Osteocyte (in vitro differentiated cells): ENCODE results near the gene DMKN. TPM values are rescaled to one million over a fixed set of nuclear protein-coding genes. Genes with fewer than 3 reads are reported as not detected.

Experiments used
- DNase-seq: peaks from one replicate; pipeline ENCODE4 v3.0.0; 2021; ENCODE audit warnings: mixed read lengths; ENCODE audit not compliant: unreplicated experiment; ENCODE audit errors: extremely low spot score
- H3K27ac Mint-ChIP-seq: one replicate; pipeline ENCODE4 v1.8.0; 2021; ENCODE audit warnings: mild to moderate bottlenecking, mixed read lengths; ENCODE audit not compliant: unreplicated experiment
- H3K27me3 Mint-ChIP-seq: one replicate; pipeline ENCODE4 v1.8.0; 2021; ENCODE audit warnings: mixed read lengths; ENCODE audit not compliant: unreplicated experiment
- H3K36me3 Mint-ChIP-seq: one replicate; pipeline ENCODE4 v1.8.0; 2021; ENCODE audit warnings: mixed read lengths; ENCODE audit not compliant: unreplicated experiment
- H3K4me1 Mint-ChIP-seq: one replicate; pipeline ENCODE4 v1.8.0; 2021; ENCODE audit warnings: mixed read lengths; ENCODE audit not compliant: unreplicated experiment
- H3K4me3 Mint-ChIP-seq: one replicate; pipeline ENCODE4 v1.8.0; 2021; ENCODE audit warnings: mild to moderate bottlenecking, moderate library complexity, mixed read lengths; ENCODE audit not compliant: unreplicated experiment
- H3K9me3 Mint-ChIP-seq: one replicate; pipeline ENCODE4 v1.8.0; 2021; ENCODE audit warnings: mixed read lengths; ENCODE audit not compliant: unreplicated experiment
- CTCF ChIP-seq: fragments of 200-600 bp; sonication (generic); IDR thresholded peaks from 2 replicates; pipeline ENCODE4 v1.5.0; 2021; ENCODE audit warnings: antibody characterized with exemption, mild to moderate bottlenecking, moderate library complexity
- total RNA-seq: library from RNA; stranded (reverse); gene quantifications from 2 replicates; pipeline ENCODE4 v1.2.1, GENCODE V29; 2021

Gene DMKN
- total RNA-seq, 1 donor from 2014 or later = not detected

DNA sequence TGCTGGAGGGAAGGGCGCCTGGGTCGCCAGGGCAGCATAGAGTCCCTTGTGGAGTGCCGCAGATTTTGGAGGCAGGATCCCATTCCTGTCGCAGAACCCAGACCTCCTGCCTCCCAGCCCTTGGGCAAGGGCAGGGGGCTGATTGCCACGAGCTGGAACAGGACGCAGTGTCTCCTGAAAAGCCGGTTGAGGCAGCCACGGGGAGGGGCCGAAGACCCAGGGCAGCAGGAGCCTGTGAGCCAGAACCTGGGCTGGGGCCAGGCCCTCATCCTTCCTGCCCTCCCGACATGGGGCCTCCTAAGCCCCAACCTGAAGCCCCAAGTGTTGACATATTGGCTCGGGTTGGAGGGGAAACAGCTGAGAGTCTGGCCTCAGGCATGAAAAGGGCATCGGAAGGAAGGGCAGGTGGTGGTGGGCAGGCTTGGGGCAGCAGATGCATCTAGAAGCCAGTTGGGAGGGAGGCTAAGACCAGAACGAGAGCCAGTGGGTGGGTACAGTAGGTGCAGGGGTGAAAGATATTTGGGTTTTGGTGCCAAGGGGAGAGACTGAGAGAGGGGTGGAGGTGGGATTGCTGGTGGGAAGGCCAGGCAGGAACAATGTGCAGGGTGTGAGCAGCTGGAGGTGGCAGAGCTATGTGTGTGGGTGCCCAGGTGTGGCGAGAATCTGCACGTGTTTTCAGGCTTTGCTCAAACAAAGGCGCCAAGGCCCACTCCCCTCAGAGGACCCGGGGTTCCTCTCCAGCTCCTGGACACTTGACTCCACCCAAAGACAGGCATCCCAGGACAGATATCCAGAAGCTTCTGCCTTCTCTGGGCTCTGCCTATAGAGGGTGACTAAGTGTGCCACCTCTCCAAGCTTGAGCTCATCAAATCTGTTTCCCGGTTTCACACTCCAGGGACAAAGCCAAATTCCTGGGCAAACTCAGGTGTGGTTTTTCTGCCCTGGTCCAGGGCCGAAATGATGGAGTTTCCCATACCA, 16.1 kb upstream of the DMKN start:
- TF ChIP-seq CTCF = no peak
- no peak overlapping the region for H3K27ac Mint-ChIP-seq
- no peaks in the 10 kb centered on the region for H3K9me3 Mint-ChIP-seq
- peaks cover 7% of the 10 kb centered on the region for H3K27me3 Mint-ChIP-seq
- no peak overlapping the region for H3K4me3 Mint-ChIP-seq
- H3K36me3 Mint-ChIP-seq = no peaks in the 10 kb centered on the region
- no peaks in the 10 kb centered on the region for H3K4me1 Mint-ChIP-seq
- DNase-seq = no peak

DNA sequence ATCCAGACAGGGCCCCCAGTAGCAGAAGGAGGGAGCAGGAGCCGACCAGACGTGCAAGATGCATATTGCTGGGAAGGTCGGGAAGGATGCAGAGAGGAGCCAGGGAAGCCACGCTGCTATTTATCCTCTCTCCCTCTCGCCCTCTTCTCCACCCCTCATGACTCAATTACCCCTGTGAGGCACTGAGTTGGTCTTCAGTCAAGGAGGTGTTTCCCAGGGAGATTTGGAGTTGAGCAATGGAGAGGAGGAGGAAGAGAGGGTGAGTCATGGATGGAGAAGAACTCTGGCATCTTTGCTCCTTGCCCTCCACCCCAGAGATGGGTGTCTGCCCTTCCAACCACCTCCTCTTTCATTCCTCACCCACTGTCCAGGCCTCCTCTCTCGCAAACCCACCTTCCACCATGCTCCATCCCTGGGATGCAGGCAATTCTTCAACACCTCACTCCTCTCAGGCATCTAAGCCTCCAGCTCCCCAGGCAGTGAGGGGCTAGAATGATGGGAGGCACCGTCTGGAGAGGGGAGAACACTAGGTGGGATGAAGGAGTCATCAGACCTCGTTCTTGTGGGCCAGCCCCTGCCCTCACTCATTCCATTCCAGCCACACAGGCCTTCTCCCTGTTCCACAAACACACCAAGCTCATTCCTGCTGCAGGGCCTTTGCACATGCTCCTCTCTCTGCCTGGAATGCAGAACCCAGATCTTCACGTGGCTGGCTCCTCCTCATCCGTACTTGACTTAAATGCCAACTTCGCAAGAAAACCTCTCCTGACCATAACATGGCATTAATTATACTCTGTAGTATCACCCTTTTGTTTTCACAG, 15.0 kb upstream of the DMKN start, which contains the start of gene SBSN:
Gene SBSN (minus strand): TSS at position 94 of the 821 bp plus-strand sequence. CDS start 30 bp downstream, at position 64.
- Mint-ChIP-seq H3K9me3 (no peaks in the 10 kb centered on the region), H3K4me3 (no peak within 1 kb of the TSS), H3K27me3 (peaks cover 12% of the 10 kb centered on the region), H3K36me3 (no peaks in the 10 kb centered on the region), H3K4me1 (no peaks in the 10 kb centered on the region), H3K27ac (no peak within 1 kb of the TSS)
- DNase-seq = no peak
- no peak for TF ChIP-seq CTCF

- no peaks in the 10 kb centered on the region for H3K4me1 Mint-ChIP-seq
- no peak for TF ChIP-seq CTCF
- H3K4me3 Mint-ChIP-seq = no peak overlapping the region
- no peak for DNase-seq
- no peaks in the 10 kb centered on the region for H3K9me3 Mint-ChIP-seq
- no peaks in the 10 kb centered on the region for H3K36me3 Mint-ChIP-seq
- no peak overlapping the region for H3K27ac Mint-ChIP-seq
- H3K27me3 Mint-ChIP-seq = peaks cover 7% of the 10 kb centered on the region
Observed at GRCh38 chr19:35525873-35526272, 12.4 kb upstream of the DMKN start.

DNA sequence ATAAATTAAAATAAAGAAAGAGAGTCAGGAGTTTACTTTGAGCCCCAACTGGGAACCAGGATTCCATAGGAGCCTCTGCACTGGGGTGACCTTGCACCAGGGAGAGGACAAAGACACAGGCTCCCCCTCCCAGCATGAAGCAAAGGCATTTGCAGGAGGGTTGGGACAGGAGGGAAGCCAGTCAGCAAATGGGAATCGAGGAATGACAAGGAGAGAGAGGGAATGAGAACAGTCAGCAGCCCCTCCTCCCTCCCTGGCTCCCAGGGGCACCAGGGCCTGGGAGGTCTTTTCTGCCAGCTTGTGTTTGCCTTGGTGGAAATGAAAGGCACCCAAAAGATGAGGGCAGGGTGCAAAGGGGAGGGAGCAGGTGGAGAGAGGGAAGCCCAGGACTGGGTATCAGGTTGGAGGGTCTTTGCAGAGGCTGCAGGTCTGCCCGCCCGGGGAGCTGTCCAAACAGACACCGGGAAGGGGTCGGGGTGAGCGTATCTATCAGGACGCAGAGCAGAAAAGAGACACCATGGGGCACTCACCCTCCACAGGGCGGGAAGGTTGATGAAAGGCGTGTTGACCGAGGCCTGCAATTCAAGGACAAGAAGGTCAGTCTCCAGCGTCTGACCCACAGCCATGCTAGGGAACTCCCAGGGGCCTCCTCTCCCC, 10.9 kb upstream of the DMKN start:
- no peak for TF ChIP-seq CTCF
- DNase-seq = no peak
- peaks cover 7% of the 10 kb centered on the region for H3K27me3 Mint-ChIP-seq
- H3K9me3 Mint-ChIP-seq = no peaks in the 10 kb centered on the region
- H3K4me3 Mint-ChIP-seq = no peak overlapping the region
- H3K27ac Mint-ChIP-seq = no peak overlapping the region
- H3K36me3 Mint-ChIP-seq = no peaks in the 10 kb centered on the region
- H3K4me1 Mint-ChIP-seq = peaks cover 2% of the 10 kb centered on the region
